Measurements from ENCODE around the gene EHD4.

EHD4 gene

GRCh38 chr15:41860049-41860828, 112.1 kb downstream of the EHD4 start:
- DNase-seq (ENCODE audit: low spot score) = no peak

DNA sequence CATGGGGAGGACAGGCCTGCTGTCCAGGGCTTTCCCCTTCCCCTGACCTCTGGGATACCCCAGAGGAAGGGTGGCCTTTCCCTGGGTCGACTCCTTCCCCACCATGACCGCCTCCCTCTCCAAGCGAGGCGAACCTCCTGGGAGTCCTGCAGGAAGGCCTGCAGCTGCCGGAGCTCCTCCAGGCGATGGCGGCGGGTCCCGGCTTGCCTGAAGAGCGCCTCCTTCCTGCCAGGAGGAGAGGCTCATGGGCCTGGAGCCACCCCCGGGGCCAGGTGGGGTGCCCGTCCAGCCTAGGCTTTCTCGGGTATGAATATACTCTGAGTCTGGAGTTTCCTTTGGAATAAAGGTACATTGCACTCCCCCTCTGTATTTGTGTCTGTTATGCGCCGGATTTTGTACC, 113.6 kb downstream of the EHD4 start:
- DNase-seq (ENCODE audit: low spot score) = no peak

DNA sequence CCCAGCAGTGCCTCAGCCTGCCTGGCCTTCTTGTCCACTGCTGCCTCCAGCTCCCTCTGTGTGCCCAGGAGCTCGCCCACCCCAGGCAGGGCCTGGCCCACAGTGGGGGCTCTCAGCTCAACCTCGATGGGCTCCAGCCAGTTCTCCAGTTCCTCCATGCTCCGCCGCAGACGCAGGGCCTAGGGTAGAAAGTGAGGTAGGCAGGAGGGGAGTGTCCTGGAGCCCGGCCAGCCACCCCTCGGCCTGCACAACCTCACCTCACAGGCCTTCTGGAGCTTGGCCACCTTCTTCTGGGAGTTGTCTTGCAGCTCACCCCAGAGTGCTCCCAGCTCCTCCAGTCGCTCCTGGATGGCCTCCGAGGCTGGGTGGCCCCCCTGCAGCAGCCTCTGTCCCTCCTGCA, 115.0 kb downstream of the EHD4 start:
- no peak for DNase-seq (ENCODE audit: low spot score)

DNA sequence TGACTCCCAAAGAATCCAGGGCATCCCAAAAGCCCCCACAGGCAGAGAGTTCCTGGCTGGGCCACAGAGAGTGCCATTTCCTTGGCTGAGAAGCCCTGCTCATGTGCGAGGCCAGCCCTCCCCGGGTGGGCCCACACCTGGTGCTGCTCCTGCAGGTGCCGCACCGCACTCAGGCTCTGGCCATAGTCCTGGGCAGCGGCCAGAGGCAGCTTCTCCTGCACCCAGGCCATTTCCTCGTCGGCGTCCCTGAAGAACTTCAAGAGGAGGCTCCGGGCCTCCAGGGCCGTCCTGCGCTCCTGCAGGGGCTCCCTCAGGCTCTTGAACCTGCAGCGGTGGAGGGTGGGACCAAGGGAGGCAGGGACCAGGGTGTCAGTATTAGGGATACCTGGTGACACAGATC, 115.6 kb downstream of the EHD4 start:
- no peak for DNase-seq (ENCODE audit: low spot score)

DNA sequence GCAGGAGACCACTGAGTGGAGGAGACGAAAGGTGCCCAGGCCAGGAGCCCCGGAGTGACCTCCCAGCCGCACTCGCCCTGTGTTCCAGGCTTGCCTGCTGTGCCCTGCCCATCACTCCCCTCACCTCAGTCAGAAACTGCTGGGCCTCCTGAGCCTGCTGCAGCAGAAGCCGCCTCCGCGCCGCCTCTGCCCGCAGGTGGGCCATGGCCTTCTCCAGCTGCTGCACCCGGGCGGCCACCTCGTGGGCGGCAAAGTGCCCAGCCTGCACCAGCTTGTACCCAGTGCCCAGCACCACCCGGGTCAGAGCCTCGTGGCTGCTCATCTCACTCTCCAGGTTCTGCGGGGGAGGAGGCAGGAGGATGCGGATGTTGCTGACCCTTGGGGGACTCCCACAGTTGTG, 116.1 kb downstream of the EHD4 start:
- DNase-seq (ENCODE audit: low spot score) = no peak

DNA sequence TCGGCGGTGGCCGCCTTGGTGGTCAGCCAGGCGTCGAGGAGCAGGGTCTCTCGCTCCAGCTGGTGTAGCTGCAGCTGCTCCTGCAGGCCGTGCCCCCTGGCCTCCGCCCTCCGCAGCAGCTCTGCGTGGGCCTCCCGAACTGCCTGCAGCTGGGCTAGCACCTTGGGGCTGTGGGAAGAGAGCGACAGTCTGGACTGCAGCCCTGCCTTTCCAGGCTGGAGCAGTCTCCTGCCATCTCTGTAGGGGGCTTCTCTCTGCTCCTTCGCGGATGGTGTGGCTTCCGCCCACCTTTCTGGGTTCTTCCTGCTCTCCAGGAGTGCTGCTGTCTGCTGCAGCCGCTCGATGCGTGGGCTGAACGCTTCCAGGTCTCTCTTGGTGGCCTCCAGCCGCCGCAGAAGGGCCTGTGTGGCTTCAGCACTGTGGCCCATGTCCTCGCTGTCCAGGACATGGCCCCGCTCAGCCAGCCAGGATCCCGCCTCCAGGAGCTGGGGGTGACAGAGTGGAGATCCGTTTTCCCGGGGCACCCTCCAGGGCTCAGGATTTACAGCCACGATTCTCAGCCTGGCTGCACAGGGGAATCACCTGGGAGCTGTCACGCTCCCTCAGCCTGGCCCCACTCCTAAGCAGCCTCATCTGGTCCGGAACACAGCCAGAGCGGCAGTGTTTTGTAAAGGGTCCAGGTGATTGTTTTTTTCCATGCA, 116.9 kb downstream of the EHD4 start:
- no peak for DNase-seq (ENCODE audit: low spot score)

GRCh38 chr15:41854443-41854842, 117.9 kb downstream of the EHD4 start:
- no peak for DNase-seq (ENCODE audit: low spot score)

DNA sequence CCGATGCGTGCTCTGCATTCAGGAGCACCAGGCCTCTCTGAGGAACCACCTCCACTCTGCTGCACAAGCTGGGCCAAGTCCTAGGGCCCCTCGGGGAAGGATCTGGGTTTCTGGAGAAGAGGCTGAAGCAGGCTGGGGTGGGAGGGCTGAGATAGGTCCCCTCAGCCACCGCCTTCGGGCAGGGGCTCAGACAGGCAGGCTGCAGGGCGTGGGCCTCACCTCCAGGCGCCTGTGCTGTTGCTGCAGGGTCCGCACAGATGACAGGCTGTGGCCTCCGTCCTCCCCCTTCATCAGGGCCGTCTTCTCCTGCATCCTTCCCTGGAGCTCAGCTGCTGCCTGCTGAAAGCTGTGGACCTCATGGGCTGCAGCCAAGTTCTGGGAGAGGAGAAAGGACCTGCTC, 118.5 kb downstream of the EHD4 start:
- DNase-seq (ENCODE audit: low spot score) = no peak

GRCh38 chr15:41852736-41853590, 119.4 kb downstream of the EHD4 start:
- DNase-seq (ENCODE audit: low spot score) = no peak

GRCh38 chr15:41851755-41852370, 120.5 kb downstream of the EHD4 start:
- no peak for DNase-seq (ENCODE audit: low spot score)

GRCh38 chr15:41851167-41851523, 121.2 kb downstream of the EHD4 start:
- DNase-seq (ENCODE audit: low spot score) = no peak

DNA sequence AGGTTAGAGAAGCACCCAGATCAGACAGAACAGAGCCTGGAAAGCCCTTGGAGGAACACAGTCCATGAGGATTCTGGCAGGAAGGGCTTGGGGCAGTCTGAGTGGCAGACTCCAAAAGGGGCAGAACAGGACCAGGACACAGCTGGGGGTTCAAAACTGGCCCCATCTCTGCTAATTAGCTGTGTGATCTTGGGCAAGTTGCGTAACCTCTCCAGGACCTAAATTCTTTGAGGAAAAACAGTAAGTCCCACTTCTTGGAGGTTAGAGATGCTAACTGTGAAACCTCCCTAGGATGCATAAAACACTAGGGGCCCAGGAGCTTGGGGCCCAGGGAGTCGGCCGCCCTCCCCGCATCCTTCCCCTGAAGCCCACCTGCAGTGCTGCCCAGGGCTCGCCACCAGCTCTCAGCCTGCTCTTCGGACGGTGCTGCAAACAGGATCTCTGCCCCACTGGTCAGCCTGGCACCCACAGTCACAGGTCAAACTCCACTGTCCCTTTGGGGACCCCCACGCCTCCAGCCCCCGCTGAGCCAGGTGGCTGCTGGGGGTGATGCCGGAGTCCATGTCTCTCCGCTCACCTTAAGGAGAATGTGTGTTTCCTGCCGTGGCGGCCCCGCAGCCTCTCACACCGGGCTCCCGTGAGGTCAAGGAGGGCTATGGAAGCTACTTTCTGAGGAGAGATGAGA, 121.7 kb downstream of the EHD4 start:
- DNase-seq (ENCODE audit: low spot score) = no peak

GRCh38 chr15:41849861-41850260, 122.5 kb downstream of the EHD4 start:
- DNase-seq (ENCODE audit: low spot score) = no peak

DNA sequence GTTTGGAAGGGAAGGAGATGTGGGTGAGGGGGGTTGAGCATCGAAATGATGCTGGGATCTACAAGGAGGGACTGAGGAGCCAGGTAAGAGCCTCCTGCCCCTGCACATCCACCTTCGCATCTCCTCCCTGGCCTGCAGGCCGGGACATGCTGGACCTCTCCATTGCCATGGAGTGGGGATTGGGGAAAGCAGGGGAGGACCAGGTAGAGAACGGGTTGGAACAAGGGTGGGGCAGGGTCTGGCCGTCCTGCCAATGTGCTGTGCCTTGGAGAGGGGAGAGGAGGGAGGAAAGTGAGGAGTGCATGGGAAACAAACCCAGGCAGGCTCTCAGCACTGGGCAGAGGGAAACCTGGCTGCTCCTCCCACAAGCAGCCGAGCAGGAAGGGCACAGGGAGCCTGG, 123.2 kb downstream of the EHD4 start:
- no peak for DNase-seq (ENCODE audit: low spot score)

- no peak for DNase-seq (ENCODE audit: low spot score)
Measured at GRCh38 chr15:41848631-41849030, 123.7 kb downstream of the EHD4 start.

DNA sequence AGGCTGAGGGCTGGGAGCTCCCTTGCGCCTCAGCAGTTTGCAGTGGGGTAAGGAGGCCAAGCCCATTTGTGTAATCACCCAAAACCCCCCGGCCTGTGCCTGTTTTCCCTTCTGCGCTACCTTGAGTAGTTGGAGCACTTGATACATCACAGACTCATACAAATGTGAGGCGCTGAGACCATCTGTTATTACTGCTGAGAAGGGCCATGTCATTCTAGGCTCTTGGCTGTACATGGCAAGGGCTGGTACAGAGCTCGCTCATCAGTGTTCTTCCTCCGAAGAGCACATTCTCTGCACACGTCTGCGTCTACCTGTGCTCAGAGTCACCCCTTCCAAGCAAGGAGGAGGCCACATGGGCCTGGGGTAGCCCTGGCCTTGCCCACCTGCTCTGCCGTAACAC, 124.4 kb downstream of the EHD4 start:
- no peak for DNase-seq (ENCODE audit: low spot score)

GRCh38 chr15:41847206-41847605, 125.2 kb downstream of the EHD4 start:
- no peak for DNase-seq (ENCODE audit: low spot score)
